Chondrocyte (in vitro differentiated cells): ENCODE data around the gene ANO1. TPM values are rescaled to one million over a fixed set of nuclear protein-coding genes. Genes with fewer than 3 reads are reported as not detected.

Source experiments
- DNase-seq: peaks from one replicate; pipeline ENCODE4 v3.0.0; 2021; ENCODE audit warnings: mixed read lengths, low spot score
- H3K27ac Mint-ChIP-seq: one replicate; pipeline ENCODE4 v1.8.0; 2021; ENCODE audit warnings: mild to moderate bottlenecking, moderate library complexity, mixed read lengths; ENCODE audit not compliant: unreplicated experiment
- H3K27me3 Mint-ChIP-seq: 2 replicates; pipeline ENCODE4 v1.8.0; 2021; ENCODE audit warnings: low read depth, mixed read lengths
- H3K36me3 Mint-ChIP-seq: 2 replicates; pipeline ENCODE4 v1.8.0; 2021; ENCODE audit warnings: low read depth, mixed read lengths
- H3K4me1 Mint-ChIP-seq: 2 replicates; pipeline ENCODE4 v1.8.0; 2021; ENCODE audit warnings: low read depth, mild to moderate bottlenecking, mixed read lengths
- H3K4me3 Mint-ChIP-seq: one replicate; pipeline ENCODE4 v1.8.0; 2021; ENCODE audit warnings: mild to moderate bottlenecking, moderate library complexity, mixed read lengths; ENCODE audit not compliant: unreplicated experiment
- H3K9me3 Mint-ChIP-seq: 2 replicates; pipeline ENCODE4 v1.8.0; 2021; ENCODE audit warnings: low read depth, mixed read lengths
- CTCF ChIP-seq: fragments of 200-600 bp; sonication (generic); IDR thresholded peaks from 2 replicates; pipeline ENCODE4 v1.5.0; 2021; ENCODE audit warnings: antibody characterized with exemption, mild to moderate bottlenecking, moderate library complexity
- total RNA-seq: library from RNA; stranded (reverse); gene quantifications from 3 replicates; pipeline ENCODE4 v1.2.1, GENCODE V29; 2021

Gene ANO1
- total RNA-seq, 1 donor from 2014 or later = 1.5 TPM

DNA sequence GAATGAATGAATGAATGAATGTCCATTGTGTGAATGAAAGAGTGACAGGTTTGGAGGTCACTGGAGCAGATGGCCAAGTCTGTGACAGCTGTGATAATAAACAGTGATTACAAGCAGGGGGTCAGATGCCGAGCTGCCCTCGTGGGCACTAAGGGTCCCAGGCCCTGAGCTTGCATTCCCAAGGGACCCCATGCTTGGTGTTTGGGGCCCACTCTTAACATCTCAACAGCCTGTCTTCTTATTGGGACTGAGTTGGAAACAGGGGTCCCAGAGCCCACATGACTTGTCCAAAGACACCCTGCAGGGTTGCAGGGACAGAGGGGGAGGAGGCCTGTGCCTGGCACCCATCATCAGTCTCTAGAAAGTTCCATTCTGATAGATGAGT lies 12.0 kb upstream of the ANO1 start:
- TF ChIP-seq CTCF = no peak
- Mint-ChIP-seq H3K27me3 (peaks cover 68% of the 10 kb centered on the region), H3K27ac (no peak overlapping the region), H3K9me3 (no peaks in the 10 kb centered on the region), H3K4me1 (peaks cover 3% of the 10 kb centered on the region), H3K4me3 (no peak overlapping the region), H3K36me3 (peaks cover 5% of the 10 kb centered on the region)
- DNase-seq = no peak

DNA sequence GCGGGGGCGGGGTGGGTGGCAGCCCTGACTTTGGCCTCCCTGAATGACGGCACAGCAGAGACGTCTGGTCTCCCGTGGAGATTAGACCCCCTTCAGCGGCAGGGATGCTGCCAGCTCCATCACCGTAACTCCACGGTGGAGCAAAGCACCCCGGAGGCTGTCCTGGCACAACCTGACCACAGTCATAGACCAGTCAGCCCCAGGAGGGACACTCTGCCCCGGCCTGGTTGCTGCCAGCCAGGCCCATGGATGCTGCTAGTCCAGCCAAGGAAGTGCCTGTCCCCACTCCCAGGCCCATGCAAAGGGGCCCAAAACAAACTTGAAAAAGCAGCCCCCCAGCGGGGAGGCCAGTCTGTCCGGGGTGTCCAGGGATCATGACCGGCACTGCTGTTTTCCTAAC lies 11.5 kb upstream of the ANO1 start:
- peaks cover 5% of the 10 kb centered on the region for H3K36me3 Mint-ChIP-seq
- H3K4me3 Mint-ChIP-seq = no peak overlapping the region
- no peak for DNase-seq
- peaks cover 67% of the 10 kb centered on the region for H3K27me3 Mint-ChIP-seq
- H3K4me1 Mint-ChIP-seq = peaks cover 3% of the 10 kb centered on the region
- no peaks in the 10 kb centered on the region for H3K9me3 Mint-ChIP-seq
- H3K27ac Mint-ChIP-seq = no peak overlapping the region
- no peak for TF ChIP-seq CTCF

- Mint-ChIP-seq H3K9me3 (no peaks in the 10 kb centered on the region), H3K27me3 (peaks cover 70% of the 10 kb centered on the region), H3K36me3 (peaks cover 5% of the 10 kb centered on the region), H3K4me3 (no peak overlapping the region), H3K27ac (no peak overlapping the region), H3K4me1 (peaks cover 3% of the 10 kb centered on the region)
- TF ChIP-seq CTCF = no peak
- DNase-seq = no peak
Observed at GRCh38 chr11:70067036-70067435, 11.1 kb upstream of the ANO1 start.

DNA sequence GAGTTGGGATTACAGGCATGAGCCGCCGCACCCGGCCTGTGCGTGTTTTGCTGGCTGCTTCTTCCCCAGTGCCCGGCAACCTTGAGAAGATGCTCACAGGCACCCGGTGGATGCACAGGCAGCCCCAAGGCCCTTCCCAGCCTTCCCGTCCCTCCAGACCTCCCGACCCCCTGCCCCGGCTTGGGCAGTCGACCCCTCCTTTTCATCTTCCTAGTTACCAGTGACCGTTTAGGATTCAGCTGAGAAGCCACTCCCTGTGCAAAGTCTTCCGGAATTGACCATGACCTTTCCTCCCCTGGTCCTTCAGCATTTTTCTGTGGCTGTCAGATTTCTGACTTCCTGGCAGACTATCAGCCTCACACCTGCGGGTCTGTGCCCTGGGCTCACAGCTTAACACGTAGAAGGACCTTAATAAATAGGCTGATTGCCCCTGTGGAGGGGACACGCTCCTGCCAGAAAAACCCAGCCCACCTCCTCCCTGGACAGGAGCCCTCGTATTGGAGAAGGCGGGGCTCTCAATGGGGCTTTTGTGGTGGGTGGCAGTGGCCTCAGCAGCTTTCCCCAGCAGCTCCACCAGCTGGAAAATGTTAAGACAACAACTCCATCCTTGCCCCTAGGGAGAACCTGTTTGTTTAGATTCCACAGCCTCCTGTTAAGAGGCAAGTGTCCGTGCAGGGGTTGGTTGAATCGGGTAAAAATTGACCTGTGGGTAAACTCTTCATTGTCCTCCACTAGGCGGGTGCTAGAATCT lies 10.4 kb upstream of the ANO1 start:
- Mint-ChIP-seq H3K27ac (no peak overlapping the region), H3K4me3 (no peak overlapping the region), H3K27me3 (peaks cover 74% of the 10 kb centered on the region), H3K4me1 (peaks cover 3% of the 10 kb centered on the region), H3K9me3 (no peaks in the 10 kb centered on the region), H3K36me3 (peaks cover 5% of the 10 kb centered on the region)
- TF ChIP-seq CTCF = no peak
- DNase-seq = no peak

- TF ChIP-seq CTCF = no peak
- H3K4me1 Mint-ChIP-seq = peaks cover 3% of the 10 kb centered on the region
- H3K9me3 Mint-ChIP-seq = no peaks in the 10 kb centered on the region
- peaks cover 79% of the 10 kb centered on the region for H3K27me3 Mint-ChIP-seq
- H3K27ac Mint-ChIP-seq = no peak overlapping the region
- H3K36me3 Mint-ChIP-seq = peaks cover 5% of the 10 kb centered on the region
- no peak overlapping the region for H3K4me3 Mint-ChIP-seq
- no peak for DNase-seq
Observed at GRCh38 chr11:70068345-70068744, 9.8 kb upstream of the ANO1 start.
